CD8-positive, alpha-beta memory T cell (primary cell): ENCODE results near the gene CLASP1. TPM values are rescaled to one million over a fixed set of nuclear protein-coding genes. Genes with fewer than 3 reads are reported as not detected.

Source experiments
- CTCF ChIA-PET: fragments of 350-600 bp; sonication (Branson Sonifier 250); formaldehyde crosslinking; loops from one replicate; lab custom pipeline; 2021; ENCODE audit warnings: antibody characterized with exemption; lab: Charles Lee
- POLR2A ChIA-PET: fragments of 350-600 bp; sonication (Branson Sonifier 250); formaldehyde crosslinking; loops from one replicate; lab custom pipeline; 2021; ENCODE audit warnings: antibody characterized with exemption; lab: Charles Lee
- DNase-seq, 5 donors: peaks; one replicate each; pipeline versions ENCODE4 v3.0.0 to v3.0.0-alpha.2; 2020 to 2022; ENCODE audit warnings: mixed read lengths in 1 of 5
- H3K27ac ChIP-seq: one replicate; pipeline ENCODE4 v1.7.0; 2013; ENCODE audit warnings: low read depth, mild to moderate bottlenecking, low read length, moderate library complexity
- H3K27me3 ChIP-seq: 2 replicates; pipeline ENCODE4 v1.7.0; 2013; ENCODE audit warnings: low read length, mild to moderate bottlenecking; ENCODE audit not compliant: insufficient read depth, poor library complexity, severe bottlenecking
- H3K36me3 ChIP-seq: 2 replicates; pipeline ENCODE4 v1.7.0; 2013; ENCODE audit warnings: mild to moderate bottlenecking, low read length, moderate library complexity; ENCODE audit not compliant: insufficient read depth
- H3K4me1 ChIP-seq: 2 replicates; pipeline ENCODE4 v1.7.0; 2013; ENCODE audit warnings: mild to moderate bottlenecking, low read length, moderate library complexity; ENCODE audit not compliant: insufficient read depth
- H3K4me3 ChIP-seq: 2 replicates; pipeline ENCODE4 v1.7.0; 2013; ENCODE audit warnings: mild to moderate bottlenecking, low read length
- H3K9me3 ChIP-seq: 2 replicates; pipeline ENCODE4 v1.7.0; 2013; ENCODE audit warnings: mild to moderate bottlenecking, low read length
- H3K27ac Mint-ChIP-seq, 8 donors: one replicate each; pipeline ENCODE4 v1.8.0; 2020 to 2021; ENCODE audit warnings: mixed read lengths in 8 of 8, mild to moderate bottlenecking in 6 of 8, inconsistent platforms in 3 of 8, moderate library complexity in 3 of 8
- H3K27me3 Mint-ChIP-seq, 2 donors: one replicate each; pipeline ENCODE4 v1.8.0; 2020 to 2021; ENCODE audit warnings: mixed read lengths in 2 of 2, mild to moderate bottlenecking in 1 of 2, moderate library complexity in 1 of 2
- H3K36me3 Mint-ChIP-seq, 3 donors: one replicate each; pipeline ENCODE4 v1.8.0; 2020 to 2021; ENCODE audit warnings: mixed read lengths in 3 of 3, inconsistent platforms in 1 of 3, mild to moderate bottlenecking in 1 of 3
- H3K4me1 Mint-ChIP-seq, 3 donors: one replicate each; pipeline ENCODE4 v1.8.0; 2020 to 2021; ENCODE audit warnings: mixed read lengths in 3 of 3, inconsistent platforms in 1 of 3, mild to moderate bottlenecking in 1 of 3
- H3K4me3 Mint-ChIP-seq, 7 donors: one replicate each; pipeline ENCODE4 v1.8.0; 2020 to 2021; ENCODE audit warnings: mixed read lengths in 7 of 7, mild to moderate bottlenecking in 6 of 7, moderate library complexity in 4 of 7, inconsistent platforms in 2 of 7
- H3K9me3 Mint-ChIP-seq, 5 donors: one replicate each; pipeline ENCODE4 v1.8.0; 2020 to 2022; ENCODE audit warnings: mixed read lengths in 5 of 5, mild to moderate bottlenecking in 3 of 5, moderate library complexity in 2 of 5, inconsistent platforms in 1 of 5
- polyA plus RNA-seq: library from polyadenylated mRNA; unstranded; fragments of 300-500 nt; fragmentation: Illumina TruSeq; gene quantifications from one replicate; pipeline ENCODE4 v1.2.3, GENCODE V29; 2021
- total RNA-seq, 2 experiments: library from RNA; stranded (reverse); gene quantifications; one replicate each; pipeline ENCODE4 v1.2.3, GENCODE V29; 2021

The CLASP1 gene
- total and polyA plus RNA-seq, 3 experiments from 2014 or later: 22.2 to 66.0 (median 62.6) TPM

DNA sequence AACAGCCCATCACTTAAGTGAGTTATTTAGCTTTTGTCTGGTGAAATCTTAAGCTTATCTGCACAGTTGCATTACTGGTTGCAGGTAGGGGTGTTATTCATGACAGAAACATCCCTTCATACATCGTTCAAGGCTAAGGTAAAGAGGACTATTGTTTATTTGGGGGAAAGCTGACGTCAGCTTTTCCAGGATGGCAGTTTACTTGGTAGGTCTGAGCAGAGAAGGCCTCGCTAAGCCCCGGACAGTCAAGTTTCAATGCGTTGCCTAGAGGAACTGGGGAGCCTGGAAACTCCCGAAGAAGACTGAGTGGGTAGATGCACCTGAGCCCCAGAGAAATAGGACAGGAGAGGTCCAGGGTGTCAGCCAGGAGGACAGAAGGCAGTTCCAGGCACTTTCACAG lies 116.4 kb downstream of the CLASP1 start:
- Mint-ChIP-seq H3K27ac (peak overlapping the region in 7 of 8 donors; percentile 35 to 94 (median 61)), H3K27me3 (no peaks in the 10 kb centered on the region), H3K4me3 (no peak overlapping the region), H3K36me3 (peaks cover 0 to 16% (median 0%) of the 10 kb centered on the region in 3 donors), H3K4me1 (peaks cover 34 to 73% (median 46%) of the 10 kb centered on the region in 3 donors), H3K9me3 (no peaks in the 10 kb centered on the region)
- Histone ChIP-seq H3K27me3 (no peaks in the 10 kb centered on the region), H3K27ac (no peak overlapping the region), H3K4me1 (peaks cover 13% of the 10 kb centered on the region), H3K4me3 (no peak overlapping the region), H3K9me3 (no peaks in the 10 kb centered on the region), H3K36me3 (no peaks in the 10 kb centered on the region)
- CTCF ChIA-PET: interaction anchor here (0.7 to 5.7 kb wide), 3 partner anchors 116 to 186 kb away, joined by 3 to 49 read pairs (median 3); no protein-coding TSS in a partner anchor
- POLR2A ChIA-PET: interaction anchor here (0.6 kb wide), 1 partner anchor 115 kb away, joined by 3 read pairs; no protein-coding TSS in a partner anchor
- no peak for DNase-seq

- no peaks in the 10 kb centered on the region for H3K27me3 ChIP-seq
- peaks cover 0 to 19% (median 0%) of the 10 kb centered on the region in 3 donors for H3K36me3 Mint-ChIP-seq
Measured at GRCh38 chr2:121532347-121532766, 116.9 kb downstream of the CLASP1 start.

DNA sequence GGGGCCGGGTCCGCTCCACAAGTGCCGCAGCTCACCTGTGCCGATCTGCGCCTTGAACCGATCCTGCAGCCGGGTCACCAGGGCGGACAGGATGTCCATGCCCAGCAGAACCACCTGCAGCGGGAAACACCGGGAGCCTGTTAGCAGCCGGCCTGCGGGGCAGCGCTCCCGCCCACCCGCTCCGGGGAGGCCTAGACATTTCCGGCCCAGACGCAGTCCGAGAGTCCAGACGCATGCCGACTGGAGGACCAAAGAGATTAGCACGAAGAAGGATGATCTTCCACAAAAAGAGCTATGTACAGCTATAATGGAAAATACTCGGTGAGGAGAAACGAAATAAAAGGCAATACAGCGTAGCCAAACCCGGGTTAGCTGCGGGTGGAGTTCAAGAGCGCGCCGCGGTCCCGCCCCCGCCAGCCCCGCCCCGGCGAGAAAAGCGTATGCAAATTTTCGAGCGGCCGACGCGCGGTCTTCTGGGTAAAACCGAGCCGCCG lies 119.0 kb downstream of the CLASP1 start:
- peak in 3 of 5 donors; percentile 77 to 90 (median 77) for DNase-seq
- H3K36me3 ChIP-seq: no peaks in the 10 kb centered on the region
- ChIA-PET CTCF (interaction anchor here (0.8 to 5.7 kb wide), 17 partner anchors 11 to 228 kb away, joined by 3 to 49 read pairs (median 6); partner anchors contain the start of genes CLASP1, NIFK and TSN), POLR2A (interaction anchor here (0.8 to 3.0 kb wide), 7 partner anchors 9 to 206 kb away, joined by 3 to 30 read pairs (median 6); partner anchors contain the start of genes CLASP1 and NIFK)
- no peaks in the 10 kb centered on the region for H3K9me3 ChIP-seq
- H3K27me3 ChIP-seq: no peaks in the 10 kb centered on the region
- no peaks in the 10 kb centered on the region for H3K27me3 Mint-ChIP-seq
- H3K4me3 ChIP-seq: peak overlapping the region; percentile 66
- H3K27ac ChIP-seq: peak overlapping the region; percentile 100
- peaks cover 29 to 67% (median 40%) of the 10 kb centered on the region in 3 donors for H3K4me1 Mint-ChIP-seq
- no peaks in the 10 kb centered on the region for H3K9me3 Mint-ChIP-seq
- peaks cover 0 to 33% (median 0%) of the 10 kb centered on the region in 3 donors for H3K36me3 Mint-ChIP-seq
- peaks cover 17% of the 10 kb centered on the region for H3K4me1 ChIP-seq
- H3K27ac Mint-ChIP-seq: peak overlapping the region; percentile 94 to 100 (median 100)
- peak overlapping the region; percentile 86 to 97 (median 97) for H3K4me3 Mint-ChIP-seq

More at GRCh38 chr2:121532347-121532766, 116.9 kb downstream of the CLASP1 start:
- peak overlapping the region; percentile 2 to 94 (median 82) for H3K27ac Mint-ChIP-seq
- H3K4me3 ChIP-seq: no peak overlapping the region
- H3K4me1 ChIP-seq: peaks cover 13% of the 10 kb centered on the region
- H3K9me3 ChIP-seq: no peaks in the 10 kb centered on the region
- DNase-seq: no peak
- ChIA-PET CTCF (interaction anchor here (0.9 to 5.7 kb wide), 6 partner anchors 114 to 219 kb away, joined by 3 to 49 read pairs (median 8); partner anchors contain the start of gene NIFK), POLR2A (interaction anchor here (0.6 to 2.4 kb wide), 2 partner anchors 116 to 118 kb away, joined by 3 to 30 read pairs; partner anchors contain the start of gene CLASP1)
- peak overlapping the region in 6 of 7 donors; percentile 24 to 60 (median 50) for H3K4me3 Mint-ChIP-seq
- no peaks in the 10 kb centered on the region for H3K36me3 ChIP-seq
- H3K4me1 Mint-ChIP-seq: peaks cover 36 to 72% (median 46%) of the 10 kb centered on the region in 3 donors
- H3K9me3 Mint-ChIP-seq: no peaks in the 10 kb centered on the region
- no peaks in the 10 kb centered on the region for H3K27me3 Mint-ChIP-seq
- H3K27ac ChIP-seq: no peak overlapping the region

GRCh38 chr2:121529439-121530211 lies 119.6 kb downstream of the CLASP1 start:
- peaks cover 0 to 37% (median 0%) of the 10 kb centered on the region in 3 donors for H3K36me3 Mint-ChIP-seq
- ChIA-PET CTCF (interaction anchor here (1.0 to 5.7 kb wide), 10 partner anchors 10 to 226 kb away, joined by 3 to 49 read pairs (median 8); partner anchors contain the start of genes CLASP1, NIFK and TSN), POLR2A (interaction anchor here (1.4 to 3.0 kb wide), 5 partner anchors 11 to 207 kb away, joined by 4 to 30 read pairs (median 21); partner anchors contain the start of genes CLASP1 and NIFK)
- H3K9me3 Mint-ChIP-seq: no peaks in the 10 kb centered on the region
- H3K4me1 Mint-ChIP-seq: peaks cover 29 to 66% (median 40%) of the 10 kb centered on the region in 3 donors
- Histone ChIP-seq H3K27me3 (no peaks in the 10 kb centered on the region), H3K36me3 (no peaks in the 10 kb centered on the region), H3K27ac (peak overlapping the region; percentile 100), H3K4me3 (peak overlapping the region; percentile 66), H3K9me3 (no peaks in the 10 kb centered on the region), H3K4me1 (peaks cover 17% of the 10 kb centered on the region)
- H3K27ac Mint-ChIP-seq: peak overlapping the region; percentile 94 to 100 (median 100)
- H3K4me3 Mint-ChIP-seq: peak overlapping the region; percentile 86 to 97 (median 97)
- H3K27me3 Mint-ChIP-seq: no peaks in the 10 kb centered on the region
- DNase-seq: peak in 2 of 5 donors; percentile 3 to 30

- Histone ChIP-seq H3K36me3 (no peaks in the 10 kb centered on the region), H3K27ac (no peak overlapping the region), H3K4me3 (no peak overlapping the region), H3K27me3 (no peaks in the 10 kb centered on the region), H3K9me3 (no peaks in the 10 kb centered on the region), H3K4me1 (peaks cover 17% of the 10 kb centered on the region)
- peaks cover 25 to 47% (median 36%) of the 10 kb centered on the region in 3 donors for H3K4me1 Mint-ChIP-seq
- CTCF ChIA-PET: interaction anchor here (0.9 kb wide), 1 partner anchor 10 kb away, joined by 3 read pairs; no protein-coding TSS in a partner anchor
- peak overlapping the region in 2 of 8 donors; percentile 6 to 33 for H3K27ac Mint-ChIP-seq
- peak overlapping the region in 1 of 7 donors; percentile 52 for H3K4me3 Mint-ChIP-seq
- H3K36me3 Mint-ChIP-seq: peaks cover 0 to 56% (median 1%) of the 10 kb centered on the region in 3 donors
- no peaks in the 10 kb centered on the region for H3K9me3 Mint-ChIP-seq
- no peaks in the 10 kb centered on the region for H3K27me3 Mint-ChIP-seq
- POLR2A ChIA-PET: no interaction called here
- DNase-seq: no peak
Measured at GRCh38 chr2:121527009-121527682, 122.1 kb downstream of the CLASP1 start.

DNA sequence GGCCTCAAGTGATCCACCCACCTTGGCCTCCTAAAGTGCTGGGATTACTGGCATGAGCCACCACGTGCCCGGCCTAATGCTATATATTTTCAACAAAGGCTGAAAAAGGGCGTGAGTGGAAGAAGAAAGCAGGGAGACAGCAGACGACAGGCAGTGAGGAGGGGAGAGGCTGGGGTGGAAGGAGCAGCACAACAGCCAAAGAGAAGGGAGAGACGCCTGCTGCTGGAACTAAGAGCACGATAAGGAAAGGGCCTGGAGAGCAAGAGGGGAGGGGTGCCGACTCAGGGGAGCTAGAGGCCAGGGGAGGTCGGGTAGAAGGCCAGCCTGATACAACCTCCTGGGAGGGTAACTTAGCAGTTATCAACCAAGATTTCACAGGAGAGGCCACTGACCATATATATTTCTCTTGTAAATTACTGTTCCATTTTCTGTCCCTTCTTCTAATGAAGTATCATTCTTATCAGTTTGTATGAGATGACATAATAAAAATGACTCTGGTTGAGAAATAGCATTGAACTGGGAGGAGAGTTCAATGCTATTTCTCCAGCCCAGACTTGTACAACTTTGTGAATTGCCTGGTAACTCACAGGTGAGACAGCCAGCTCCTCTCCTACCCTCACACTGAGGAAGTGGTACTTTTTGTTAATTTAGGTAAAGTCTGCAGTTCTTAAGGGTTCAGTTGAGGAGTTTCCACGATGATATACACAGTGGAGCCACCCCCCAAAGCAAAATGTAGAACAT lies 124.4 kb downstream of the CLASP1 start:
- no peaks in the 10 kb centered on the region for H3K27me3 ChIP-seq
- H3K27ac ChIP-seq: peak overlapping the region; percentile 15
- H3K9me3 ChIP-seq: no peaks in the 10 kb centered on the region
- Mint-ChIP-seq H3K4me3 (no peak overlapping the region), H3K4me1 (peaks cover 20 to 27% (median 26%) of the 10 kb centered on the region in 3 donors), H3K27ac (peak overlapping the region in 5 of 8 donors; percentile 29 to 73 (median 61)), H3K27me3 (no peaks in the 10 kb centered on the region), H3K36me3 (peaks cover 0 to 74% (median 1%) of the 10 kb centered on the region in 3 donors), H3K9me3 (no peaks in the 10 kb centered on the region)
- no peak overlapping the region for H3K4me3 ChIP-seq
- DNase-seq: no peak
- H3K36me3 ChIP-seq: no peaks in the 10 kb centered on the region
- CTCF ChIA-PET: no interaction called here
- H3K4me1 ChIP-seq: peaks cover 14% of the 10 kb centered on the region
- POLR2A ChIA-PET: no interaction called here

GRCh38 chr2:121521359-121521758 lies 127.9 kb downstream of the CLASP1 start:
- H3K9me3 Mint-ChIP-seq: no peaks in the 10 kb centered on the region
- H3K27me3 ChIP-seq: no peaks in the 10 kb centered on the region
- no peak overlapping the region for H3K27ac ChIP-seq
- H3K9me3 ChIP-seq: no peaks in the 10 kb centered on the region
- no peaks in the 10 kb centered on the region for H3K27me3 Mint-ChIP-seq
- POLR2A ChIA-PET: interaction anchor here (0.8 kb wide), 1 partner anchor 9 kb away, joined by 3 read pairs; the partner anchor contains the start of gene RNU4ATAC
- no peak for DNase-seq
- H3K36me3 Mint-ChIP-seq: peaks cover 4 to 82% (median 5%) of the 10 kb centered on the region in 3 donors
- peaks cover 2% of the 10 kb centered on the region for H3K36me3 ChIP-seq
- CTCF ChIA-PET: no interaction called here
- H3K4me3 ChIP-seq: no peak overlapping the region
- H3K4me1 Mint-ChIP-seq: peaks cover 0 to 7% (median 1%) of the 10 kb centered on the region in 3 donors
- peak overlapping the region in 2 of 8 donors; percentile 45 to 47 for H3K27ac Mint-ChIP-seq
- no peaks in the 10 kb centered on the region for H3K4me1 ChIP-seq
- no peak overlapping the region for H3K4me3 Mint-ChIP-seq
